Muscle layer of colon (tissue), 2 donors: Measurements from ENCODE around the gene CTSW.

Experiments
- H3K27ac ChIP-seq: one replicate; pipeline ENCODE4 v1.7.0; 2013; ENCODE audit warnings: low read depth, mild to moderate bottlenecking, low read length, moderate library complexity
- H3K27me3 ChIP-seq, 2 donors: one replicate each; pipeline ENCODE4 v1.7.0; 2013; ENCODE audit warnings: low read length in 2 of 2, mild to moderate bottlenecking in 2 of 2; ENCODE audit not compliant: insufficient read depth in 2 of 2, control insufficient read depth in 1 of 2
- H3K36me3 ChIP-seq: one replicate; pipeline ENCODE4 v1.7.0; 2013; ENCODE audit warnings: mild to moderate bottlenecking, low read length; ENCODE audit not compliant: insufficient read depth
- H3K4me1 ChIP-seq: one replicate; pipeline ENCODE4 v1.7.0; 2013; ENCODE audit warnings: mild to moderate bottlenecking, low read length; ENCODE audit not compliant: insufficient read depth
- H3K4me3 ChIP-seq, 2 donors: one replicate each; pipeline ENCODE4 v1.7.0; 2013; ENCODE audit warnings: low read length in 2 of 2, low read depth in 1 of 2, mild to moderate bottlenecking in 1 of 2, moderate library complexity in 1 of 2
- H3K9ac ChIP-seq: one replicate; pipeline ENCODE4 v1.7.0; 2013; ENCODE audit warnings: low read length
- H3K9me3 ChIP-seq: one replicate; pipeline ENCODE4 v1.7.0; 2013; ENCODE audit warnings: mild to moderate bottlenecking, low read length
- donor health status: abdominal sarcoma.
- donor health status: Adenocarcinoma of cecum.

Gene CTSW

DNA sequence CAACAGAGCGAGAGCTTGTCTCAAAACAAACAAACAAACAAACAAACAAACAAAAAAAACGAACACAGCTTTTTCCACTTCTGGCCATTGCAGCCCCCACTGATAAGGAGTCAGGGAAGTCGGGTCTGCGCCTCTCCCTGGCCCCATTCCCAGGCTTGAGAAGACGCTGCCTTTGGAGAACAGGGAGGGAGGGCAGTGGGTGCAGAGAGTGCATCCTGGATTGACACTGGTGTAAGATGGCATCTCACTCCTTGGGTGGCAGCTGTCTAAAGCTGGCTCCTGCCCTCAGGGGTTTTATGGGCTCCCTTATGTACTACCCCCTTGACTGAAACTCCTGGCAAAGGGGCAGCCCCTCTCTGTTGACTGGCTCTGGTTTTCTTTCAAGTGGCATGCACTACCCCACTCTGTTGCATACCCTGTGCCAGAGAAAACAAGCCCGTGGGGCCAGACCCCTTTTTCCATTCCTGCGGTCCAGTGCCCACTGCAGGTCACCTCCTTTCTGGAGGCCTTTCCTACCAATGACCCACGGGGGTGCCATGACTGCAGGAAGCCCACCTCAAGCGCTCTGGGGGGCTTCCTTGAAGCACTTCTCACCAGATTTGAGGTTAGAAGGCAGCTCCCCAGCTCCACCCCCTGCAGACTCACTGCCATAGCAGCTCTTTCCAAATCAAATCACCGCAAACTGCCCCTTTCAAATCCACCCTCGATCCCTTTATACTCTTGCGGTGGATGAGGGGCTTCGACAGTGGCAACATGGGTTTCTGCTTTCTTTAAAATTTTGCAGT, 52.3 kb downstream of the CTSW start:
- Histone ChIP-seq H3K9me3 (no peaks in the 10 kb centered on the region), H3K36me3 (no peaks in the 10 kb centered on the region), H3K4me1 (no peaks in the 10 kb centered on the region), H3K27ac (no peak overlapping the region), H3K4me3 (no peak overlapping the region), H3K27me3 (no peaks in the 10 kb centered on the region), H3K9ac (no peak overlapping the region)

DNA sequence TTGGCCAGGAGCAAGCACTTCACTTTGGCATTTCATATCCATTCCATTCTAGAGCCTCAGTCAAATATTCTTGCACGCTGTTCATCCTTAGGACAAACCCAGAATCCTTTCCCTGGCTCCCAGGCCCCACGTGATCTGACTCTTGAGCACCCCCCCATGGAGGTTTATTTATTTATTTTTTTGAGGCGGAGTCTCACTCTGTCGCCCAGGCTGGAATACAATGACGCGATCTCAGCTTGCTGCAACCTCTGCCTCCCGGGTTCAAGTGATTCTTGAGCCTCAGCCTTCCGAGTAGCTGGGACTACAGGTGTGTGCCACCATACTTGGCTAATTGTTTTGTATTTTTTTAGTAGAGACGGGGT, 52.9 kb downstream of the CTSW start:
- no peak overlapping the region for H3K27ac ChIP-seq
- H3K4me1 ChIP-seq: no peaks in the 10 kb centered on the region
- no peaks in the 10 kb centered on the region for H3K36me3 ChIP-seq
- H3K9ac ChIP-seq: no peak overlapping the region
- no peak overlapping the region for H3K4me3 ChIP-seq
- no peaks in the 10 kb centered on the region for H3K27me3 ChIP-seq
- H3K9me3 ChIP-seq: no peaks in the 10 kb centered on the region
